ENCODE results near the gene TRAPPC1. TPM values are rescaled to one million over a fixed set of nuclear protein-coding genes. Genes with fewer than 3 reads are reported as not detected.

Gene TRAPPC1
- total and polyA plus RNA-seq, 2 of the 8 experiments (the other 6 are each of a cell fraction or from before 2014, with no cell fraction given) = 114 to 170 TPM

- TF ChIP-seq GTF2F1 (IDR thresholded peaks at IDR 0.05; ENCODE audit: borderline replicate concordance, low read depth, low read length) (no peak), CBX5 (IDR thresholded peaks at IDR 0.05; ENCODE audit: low read depth, low read length) (no peak), CEBPB (IDR thresholded peaks at IDR 0.05; ENCODE audit: low read depth, low read length) (no peak)
Measured at GRCh38 chr17:7977039-7977438, 45.3 kb upstream of the TRAPPC1 start (continued).
